Hindlimb muscle (tissue), 1 donor: Measurements from ENCODE around the gene OBSCN. TPM values are rescaled to one million over a fixed set of nuclear protein-coding genes. Genes with fewer than 3 reads are reported as not detected.

Source experiments
- DNase-seq: peaks from one replicate; pipeline ENCODE4 v3.0.0-alpha.2; 2013
- polyA plus RNA-seq: library from polyadenylated mRNA; unstranded; fragments of 120-200 nt; gene quantifications from one replicate; pipeline ENCODE4 v1.2.1, GENCODE V29; 2013; ENCODE audit not compliant: insufficient read length

Gene OBSCN
- polyA plus RNA-seq, 1 donor = 556 TPM

DNA sequence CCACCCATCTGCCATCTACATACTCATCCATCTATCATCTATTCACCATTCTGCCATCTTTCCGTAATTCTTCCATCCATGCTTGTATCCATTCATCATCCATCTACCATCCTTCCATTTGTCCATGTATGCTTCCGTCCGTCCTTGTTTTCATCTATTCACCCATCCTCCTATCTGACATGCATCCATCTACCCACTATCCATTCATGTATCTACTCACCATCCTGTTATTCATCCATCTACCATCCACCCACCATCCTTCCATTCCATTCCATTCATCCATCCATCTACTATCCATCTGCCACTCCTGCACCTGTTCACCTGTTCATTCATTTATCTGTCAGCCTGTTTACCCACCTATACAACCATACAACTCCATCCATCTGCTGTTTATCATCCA is 112.5 kb downstream of the OBSCN start:
- no peak for DNase-seq

DNA sequence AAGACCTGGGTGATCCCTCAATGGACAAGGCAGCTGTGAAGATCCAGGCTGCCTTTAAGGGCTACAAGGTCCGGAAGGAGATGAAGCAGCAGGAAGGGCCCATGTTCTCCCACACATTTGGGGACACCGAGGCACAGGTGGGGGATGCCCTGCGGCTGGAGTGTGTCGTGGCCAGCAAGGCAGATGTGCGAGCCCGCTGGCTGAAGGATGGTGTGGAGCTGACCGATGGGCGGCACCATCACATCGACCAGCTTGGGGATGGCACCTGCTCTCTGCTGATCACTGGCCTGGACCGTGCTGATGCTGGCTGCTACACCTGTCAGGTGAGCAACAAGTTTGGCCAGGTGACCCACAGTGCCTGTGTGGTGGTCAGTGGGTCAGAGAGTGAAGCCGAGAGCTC is 113.6 kb downstream of the OBSCN start:
- no peak for DNase-seq

DNA sequence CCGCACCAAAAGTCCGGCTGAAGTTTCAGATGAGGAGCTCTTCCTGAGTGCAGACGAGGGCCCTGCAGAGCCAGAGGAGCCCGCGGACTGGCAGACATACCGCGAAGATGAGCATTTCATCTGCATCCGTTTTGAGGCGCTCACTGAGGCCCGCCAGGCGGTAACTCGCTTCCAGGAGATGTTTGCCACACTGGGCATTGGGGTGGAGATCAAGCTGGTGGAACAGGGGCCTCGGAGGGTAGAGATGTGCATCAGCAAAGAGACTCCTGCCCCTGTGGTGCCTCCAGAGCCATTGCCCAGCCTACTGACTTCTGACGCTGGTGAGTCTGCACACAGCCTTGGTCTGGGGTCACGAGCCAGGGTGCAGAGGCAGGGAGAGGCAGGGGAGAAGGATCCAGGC is 114.1 kb downstream of the OBSCN start:
- no peak for DNase-seq

DNA sequence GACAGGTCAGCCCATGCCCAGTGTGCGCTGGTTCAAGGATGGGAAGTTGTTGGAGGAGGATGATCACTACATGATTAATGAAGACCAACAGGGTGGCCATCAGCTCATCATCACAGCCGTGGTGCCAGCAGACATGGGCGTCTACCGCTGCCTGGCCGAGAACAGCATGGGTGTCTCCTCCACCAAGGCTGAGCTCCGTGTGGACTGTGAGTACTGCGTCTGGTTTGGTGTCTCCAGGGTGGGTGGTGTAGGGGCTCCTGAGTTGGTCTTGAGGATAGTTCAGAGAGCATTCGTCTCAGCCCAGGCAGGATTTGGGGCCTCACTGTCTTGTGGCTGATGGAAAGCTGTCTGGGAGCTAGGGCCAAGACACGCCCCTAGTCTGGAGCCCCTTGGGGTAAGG is 115.6 kb downstream of the OBSCN start:
- DNase-seq = no peak

DNA sequence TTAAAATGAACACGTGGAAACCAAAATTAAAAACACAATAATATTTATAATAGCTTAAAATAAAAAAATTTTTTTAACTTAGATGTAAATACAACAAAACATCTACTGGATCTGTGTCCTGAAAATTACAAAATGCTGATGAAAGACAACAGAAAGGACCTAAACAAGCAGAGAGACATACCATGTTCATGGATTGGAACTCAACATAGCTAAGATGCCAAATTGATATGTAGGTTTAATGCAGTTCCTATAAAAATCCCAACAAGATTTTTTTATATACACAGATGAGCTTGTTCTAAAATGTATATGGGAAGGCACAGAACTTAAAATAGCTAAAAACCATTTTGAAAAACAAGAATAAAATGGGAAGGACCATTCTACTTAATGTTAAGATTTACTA is 117.4 kb downstream of the OBSCN start:
- no peak for DNase-seq

DNA sequence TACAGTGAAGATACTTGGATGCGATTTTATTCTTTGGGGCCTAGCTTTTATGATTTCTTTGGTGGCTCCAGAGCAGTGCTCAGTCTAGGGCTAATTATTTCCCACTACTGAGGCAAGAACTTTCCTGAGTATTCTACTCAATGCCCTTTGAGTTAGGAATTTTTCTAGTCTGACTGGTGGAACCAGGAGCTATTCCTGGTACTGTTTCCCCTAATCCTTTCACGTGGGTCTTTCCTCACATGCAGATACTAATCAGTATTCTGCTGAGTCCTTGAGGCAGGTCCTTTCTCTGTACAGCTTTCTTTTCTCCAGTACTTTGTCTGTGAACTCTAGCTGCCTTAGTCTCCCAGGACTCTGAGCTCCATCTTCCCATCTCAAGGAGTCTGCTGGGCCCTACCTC is 122.0 kb downstream of the OBSCN start:
- DNase-seq = no peak

DNA sequence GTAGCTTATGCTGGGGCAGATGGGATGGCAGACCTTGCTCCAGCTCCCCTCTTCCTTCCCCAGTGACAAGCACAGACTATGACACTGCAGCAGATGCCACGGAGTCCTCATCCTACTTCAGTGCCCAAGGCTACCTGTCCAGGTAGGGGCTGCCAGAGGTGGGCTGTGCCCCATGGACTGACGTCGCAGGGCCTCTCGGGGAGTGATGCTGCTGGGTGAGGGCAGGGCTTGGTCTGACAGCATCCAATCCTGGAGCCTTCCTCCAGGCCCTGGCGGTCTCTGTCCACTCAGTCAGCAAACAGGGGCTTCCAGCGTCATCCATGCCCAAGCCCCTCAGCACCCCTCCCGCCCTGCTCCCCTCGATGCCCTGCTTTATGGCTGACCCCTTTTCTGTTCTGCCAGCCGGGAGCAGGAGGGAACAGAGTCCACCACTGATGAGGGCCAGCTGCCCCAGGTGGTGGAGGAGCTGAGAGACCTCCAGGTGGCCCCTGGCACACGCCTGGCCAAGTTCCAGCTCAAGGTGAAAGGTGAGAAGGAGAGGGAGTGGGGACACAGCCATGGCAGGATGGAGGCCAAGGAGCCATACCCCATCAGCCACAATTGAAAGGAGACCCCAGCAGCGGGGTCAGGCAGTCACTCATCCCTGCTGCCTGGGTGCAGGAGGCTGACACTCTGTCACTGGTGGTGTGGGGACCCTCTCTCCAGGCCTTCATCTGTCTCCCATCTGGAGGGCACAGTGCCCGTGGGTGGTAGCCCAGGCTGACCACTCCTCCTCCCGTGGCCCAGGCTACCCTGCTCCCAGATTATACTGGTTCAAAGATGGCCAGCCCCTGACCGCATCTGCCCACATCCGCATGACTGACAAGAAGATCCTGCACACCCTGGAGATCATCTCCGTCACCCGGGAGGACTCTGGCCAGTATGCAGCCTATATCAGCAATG is 125.2 kb downstream of the OBSCN start:
- no peak for DNase-seq

DNA sequence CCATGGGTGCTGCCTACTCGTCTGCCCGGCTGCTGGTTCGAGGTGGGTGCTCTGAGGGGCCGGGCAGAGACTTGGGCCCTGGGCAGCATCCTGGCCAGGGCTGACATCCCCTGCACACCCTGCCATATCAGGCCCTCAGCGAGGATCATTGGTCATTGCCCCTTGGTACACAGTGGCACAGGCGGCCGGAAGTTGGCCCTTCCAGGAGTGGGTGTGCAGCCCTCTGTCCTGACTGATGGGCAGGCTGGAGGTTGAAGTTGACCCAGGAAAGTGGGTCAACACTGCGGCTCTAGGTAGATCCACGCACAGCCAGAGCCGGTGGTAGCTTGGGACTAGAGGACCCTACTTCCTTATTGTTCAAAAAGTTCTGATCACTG is 125.9 kb downstream of the OBSCN start:
- no peak for DNase-seq

DNA sequence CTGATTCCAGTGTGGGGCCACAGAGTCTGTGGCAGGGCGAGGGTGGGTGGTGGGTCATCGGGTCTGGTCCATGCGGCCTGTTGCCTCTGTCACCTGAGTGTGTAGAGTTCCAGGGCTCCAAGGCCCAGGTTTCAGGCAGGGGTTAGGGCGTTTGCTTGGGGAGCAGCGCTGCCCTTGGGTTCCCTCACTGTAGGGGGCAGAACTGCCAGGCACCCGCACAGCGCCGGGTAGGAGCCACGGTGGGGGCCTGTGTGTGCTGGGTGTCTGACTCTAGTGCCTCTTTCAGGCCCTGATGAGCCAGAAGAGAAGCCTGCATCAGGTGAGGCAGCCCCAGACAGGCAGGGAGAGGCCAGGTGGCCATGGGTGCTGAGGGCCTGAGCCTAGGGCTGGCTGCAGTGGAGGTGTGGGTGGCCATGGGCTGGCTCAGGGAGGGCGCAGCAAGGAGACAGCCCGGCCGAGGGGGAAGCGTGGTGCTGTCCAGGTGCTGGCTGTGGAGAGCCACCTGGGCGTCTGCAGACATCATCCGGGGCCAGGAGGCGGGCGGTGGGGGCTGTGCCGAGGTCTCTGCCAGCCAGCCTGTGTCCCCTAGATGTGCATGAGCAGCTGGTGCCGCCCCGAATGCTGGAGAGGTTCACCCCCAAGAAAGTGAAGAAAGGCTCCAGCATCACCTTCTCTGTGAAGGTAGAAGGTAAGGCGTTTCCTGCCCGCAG is 126.5 kb downstream of the OBSCN start:
- DNase-seq = no peak

DNA sequence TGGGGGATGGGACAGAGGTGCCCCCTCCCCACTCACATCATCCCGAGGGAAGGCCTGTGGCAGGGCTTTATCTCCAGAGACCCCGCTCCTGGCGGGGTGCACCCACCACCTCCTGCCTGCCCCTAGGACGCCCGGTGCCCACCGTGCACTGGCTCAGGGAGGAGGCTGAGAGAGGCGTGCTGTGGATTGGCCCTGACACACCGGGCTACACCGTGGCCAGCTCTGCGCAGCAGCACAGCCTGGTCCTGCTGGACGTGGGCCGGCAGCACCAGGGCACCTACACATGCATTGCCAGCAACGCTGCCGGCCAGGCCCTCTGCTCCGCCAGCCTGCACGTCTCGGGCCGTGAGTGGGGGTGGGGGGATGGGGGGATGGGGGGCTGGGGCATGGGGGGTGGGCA is 127.1 kb downstream of the OBSCN start:
- DNase-seq = no peak

DNA sequence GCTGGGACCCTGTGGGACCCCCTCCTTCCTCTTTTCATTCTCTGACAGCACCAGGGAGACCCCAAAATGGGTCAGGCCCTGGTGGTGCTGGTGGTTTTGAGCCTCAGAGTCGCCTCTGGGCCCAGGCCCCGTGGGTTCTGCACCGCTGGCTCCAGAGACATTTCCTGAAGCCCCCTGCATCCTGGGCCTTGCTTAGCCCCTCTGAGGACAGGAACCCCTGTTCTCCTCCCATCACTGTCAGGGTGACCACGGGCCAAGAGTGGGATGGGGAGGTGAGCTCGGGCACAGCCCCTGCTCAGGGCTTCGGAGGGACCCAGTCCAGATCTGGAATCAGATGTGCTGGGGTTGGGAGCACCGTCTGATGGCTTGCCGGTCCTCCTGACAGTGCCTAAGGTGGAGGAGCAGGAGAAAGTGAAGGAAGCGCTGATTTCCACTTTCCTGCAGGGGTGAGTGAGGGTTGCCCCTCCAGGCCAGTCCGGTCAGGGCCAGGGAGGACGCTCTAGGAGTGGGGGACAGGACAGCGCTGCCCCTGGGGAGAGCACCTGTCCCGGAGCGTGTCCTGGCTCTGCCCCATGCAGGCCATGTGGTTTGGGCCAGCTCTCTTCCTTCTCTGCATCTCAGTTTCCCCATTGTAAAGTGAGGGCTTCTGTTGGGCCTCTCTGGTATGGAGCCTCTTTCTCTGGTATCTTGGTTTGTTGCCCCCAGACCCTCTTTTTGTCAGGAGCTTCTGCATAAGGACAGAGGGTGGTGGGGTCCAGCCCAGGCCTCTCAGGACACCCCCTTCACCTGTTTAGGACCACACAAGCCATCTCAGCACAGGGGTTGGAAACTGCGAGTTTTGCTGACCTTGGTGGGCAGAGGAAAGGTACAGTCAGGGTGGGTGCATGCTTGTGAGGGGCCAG is 127.8 kb downstream of the OBSCN start:
- no peak for DNase-seq

DNA sequence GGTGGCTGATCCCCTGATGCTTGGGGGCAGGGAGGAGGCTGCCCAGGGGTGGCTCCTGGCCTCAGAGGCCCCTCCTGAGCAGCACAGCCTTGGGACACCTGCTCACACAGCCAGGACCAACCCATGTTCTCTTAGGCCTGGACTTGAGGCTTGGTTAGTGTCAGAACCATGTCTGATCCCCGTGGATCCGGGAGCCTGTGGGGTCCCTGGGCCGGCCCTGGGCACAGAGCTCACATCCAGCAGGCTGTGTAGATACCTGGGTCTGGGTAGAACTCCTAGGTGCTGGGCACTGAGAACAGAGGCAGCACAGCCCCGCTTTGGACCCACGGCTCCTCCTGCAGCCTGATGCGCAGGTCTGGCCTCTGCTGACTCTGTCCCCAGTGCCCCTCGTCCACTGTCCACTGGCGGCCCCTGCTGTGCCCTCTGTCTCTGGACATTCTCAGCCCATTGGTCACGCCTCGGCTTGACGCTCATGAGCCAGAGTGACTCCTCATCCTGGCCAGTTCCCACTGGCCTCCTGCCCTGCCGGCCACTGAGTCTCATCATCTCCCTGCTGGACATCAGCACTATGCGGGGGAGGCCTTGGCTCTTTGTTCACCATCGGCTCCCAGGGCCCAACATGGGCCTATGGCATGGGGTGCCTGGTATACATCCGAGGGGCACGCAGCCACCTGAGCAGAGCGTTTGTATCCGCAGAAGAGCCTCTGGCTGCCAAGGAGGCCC is 128.6 kb downstream of the OBSCN start:
- no peak for DNase-seq

DNA sequence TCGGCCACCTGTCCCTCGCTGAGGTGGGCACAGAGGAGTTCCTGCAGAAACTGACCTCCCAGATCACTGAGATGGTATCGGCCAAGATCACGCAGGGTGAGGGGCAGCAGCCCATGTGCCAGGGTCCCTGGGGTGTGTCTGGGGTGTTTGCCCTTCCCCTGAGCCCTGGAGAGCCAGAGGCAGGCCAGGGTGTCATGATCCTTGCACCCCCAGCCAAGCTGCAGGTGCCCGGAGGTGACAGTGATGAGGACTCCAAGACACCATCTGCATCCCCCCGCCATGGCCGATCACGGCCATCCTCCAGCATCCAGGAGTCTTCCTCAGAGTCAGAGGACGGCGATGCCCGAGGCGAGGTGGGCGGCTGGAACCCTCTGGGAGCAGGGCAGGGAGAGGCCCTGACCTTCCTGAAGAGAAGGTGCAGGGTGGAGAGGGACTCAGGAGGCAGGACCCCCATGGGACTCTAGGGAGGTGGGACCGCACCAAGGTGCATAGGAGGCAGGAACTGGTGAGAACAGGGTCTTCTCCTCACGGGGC is 129.3 kb downstream of the OBSCN start:
- no peak for DNase-seq

DNA sequence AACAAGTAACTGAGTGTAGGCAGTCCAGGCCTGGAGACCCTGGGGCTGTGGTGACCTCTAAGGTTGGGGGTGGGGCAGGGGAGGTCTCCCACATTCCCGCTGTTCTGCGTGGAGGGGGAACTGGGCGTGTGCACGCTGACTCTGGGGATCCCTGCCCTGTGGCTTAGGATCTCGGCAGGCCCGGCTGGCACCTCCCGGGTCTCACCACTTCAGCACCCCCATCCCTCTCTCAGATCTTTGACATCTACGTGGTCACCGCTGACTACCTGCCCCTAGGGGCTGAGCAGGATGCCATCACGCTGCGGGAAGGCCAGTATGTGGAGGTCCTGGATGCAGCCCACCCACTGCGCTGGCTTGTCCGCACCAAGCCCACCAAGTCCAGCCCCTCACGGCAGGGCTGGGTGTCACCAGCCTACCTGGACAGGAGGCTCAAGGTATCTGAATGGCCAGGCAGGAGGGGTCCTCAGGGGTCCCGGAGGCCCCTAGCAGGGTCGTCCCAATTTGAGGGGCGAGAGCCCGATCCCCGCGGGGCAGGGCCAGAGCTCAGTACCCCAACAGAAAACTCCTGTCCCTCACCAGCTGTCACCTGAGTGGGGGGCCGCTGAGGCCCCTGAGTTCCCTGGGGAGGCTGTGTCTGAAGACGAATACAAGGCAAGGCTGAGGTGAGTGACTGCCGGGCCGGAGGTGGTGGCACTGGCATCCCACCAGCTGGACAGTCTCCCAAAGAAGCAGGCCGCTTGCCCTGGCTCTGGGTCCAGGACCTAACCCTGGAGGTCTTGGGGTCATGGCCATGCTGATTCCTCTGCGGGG is 130.1 kb downstream of the OBSCN start:
- DNase-seq = no peak

DNA sequence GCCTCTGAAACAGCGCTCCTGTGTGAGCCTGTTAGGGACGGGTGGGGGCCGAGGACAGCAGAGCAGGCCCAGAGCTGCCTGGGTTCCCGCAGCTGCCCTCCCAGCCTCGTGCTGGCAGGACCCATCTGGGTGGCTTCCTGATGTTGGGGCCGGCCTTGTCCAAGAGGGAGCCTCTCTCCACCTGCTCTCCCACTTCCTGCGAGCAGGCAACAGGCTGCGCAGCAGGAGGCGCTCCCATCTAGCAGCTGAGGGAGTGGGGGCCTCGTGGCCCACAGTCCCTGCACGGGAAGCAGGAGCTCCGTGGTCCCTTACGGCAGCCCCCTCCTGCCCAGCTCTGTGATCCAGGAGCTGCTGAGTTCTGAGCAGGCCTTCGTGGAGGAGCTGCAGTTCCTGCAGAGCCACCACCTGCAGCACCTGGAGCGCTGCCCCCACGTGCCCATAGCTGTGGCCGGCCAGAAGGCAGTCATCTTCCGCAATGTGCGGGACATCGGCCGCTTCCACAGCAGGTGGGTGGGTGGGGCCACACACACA is 130.7 kb downstream of the OBSCN start:
- no peak for DNase-seq

DNA sequence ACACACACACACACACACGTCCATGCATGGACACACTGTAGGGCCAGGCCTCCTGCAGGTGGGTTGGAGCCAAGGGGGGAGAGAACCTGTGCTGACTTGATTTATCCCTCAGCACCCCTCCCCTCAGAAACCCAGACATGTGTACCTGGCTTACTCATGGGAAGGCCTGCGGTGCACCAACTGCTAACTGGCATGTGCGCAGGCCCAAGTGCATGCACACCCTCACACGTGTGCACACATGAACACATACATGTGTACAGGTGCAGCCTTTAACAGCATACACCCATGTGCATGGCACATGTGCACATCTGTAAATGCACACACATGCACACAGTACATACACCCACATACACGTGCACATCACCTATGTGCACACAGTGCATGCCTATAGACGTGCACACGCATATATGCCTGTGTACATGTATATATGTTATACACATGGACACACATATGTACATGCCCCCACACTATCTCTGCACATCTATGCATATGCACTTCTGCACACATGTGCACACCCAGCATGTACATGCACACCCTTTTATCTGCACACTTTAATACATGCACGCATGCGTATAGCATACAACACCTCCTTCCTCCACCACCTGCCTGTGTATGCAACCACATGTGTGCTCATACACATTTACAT is 131.3 kb downstream of the OBSCN start:
- no peak for DNase-seq

DNA sequence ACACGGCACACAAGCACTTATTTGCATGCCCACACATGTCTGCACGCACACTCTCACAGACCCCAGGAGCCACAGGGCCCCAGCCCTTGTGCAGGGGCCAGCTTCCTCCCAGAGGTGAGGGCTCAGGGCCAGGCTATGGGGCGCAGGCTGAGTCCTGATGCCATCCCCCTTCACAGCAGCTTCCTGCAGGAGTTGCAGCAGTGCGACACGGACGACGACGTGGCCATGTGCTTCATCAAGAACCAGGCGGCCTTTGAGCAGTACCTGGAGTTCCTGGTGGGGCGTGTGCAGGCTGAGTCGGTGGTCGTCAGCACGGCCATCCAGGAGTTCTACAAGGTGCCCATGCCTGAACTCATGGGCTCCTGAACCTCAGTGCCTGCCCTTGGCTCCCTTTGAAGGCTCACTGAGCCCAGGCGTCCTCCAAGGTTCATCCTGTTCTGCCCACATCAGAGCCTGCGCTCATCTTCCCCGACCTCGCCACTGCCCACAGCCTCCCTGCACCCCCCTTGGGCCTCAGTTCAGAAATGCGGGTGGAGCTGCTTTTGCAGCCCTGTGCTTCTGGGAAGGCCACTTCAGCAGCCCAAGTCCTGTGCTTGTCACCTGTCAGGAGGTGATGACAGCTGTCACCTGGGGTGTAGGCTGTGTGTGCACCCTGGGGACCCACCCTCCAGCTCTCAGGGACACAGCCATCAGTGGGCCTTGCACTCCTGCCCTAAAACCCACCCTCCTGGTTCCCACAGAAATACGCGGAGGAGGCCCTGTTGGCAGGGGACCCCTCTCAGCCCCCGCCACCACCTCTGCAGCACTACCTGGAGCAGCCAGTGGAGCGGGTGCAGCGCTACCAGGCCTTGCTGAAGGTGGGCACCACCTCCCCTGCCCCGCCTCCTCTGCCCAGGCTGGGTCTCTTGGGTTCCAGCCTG is 132.2 kb downstream of the OBSCN start:
- DNase-seq = no peak

DNA sequence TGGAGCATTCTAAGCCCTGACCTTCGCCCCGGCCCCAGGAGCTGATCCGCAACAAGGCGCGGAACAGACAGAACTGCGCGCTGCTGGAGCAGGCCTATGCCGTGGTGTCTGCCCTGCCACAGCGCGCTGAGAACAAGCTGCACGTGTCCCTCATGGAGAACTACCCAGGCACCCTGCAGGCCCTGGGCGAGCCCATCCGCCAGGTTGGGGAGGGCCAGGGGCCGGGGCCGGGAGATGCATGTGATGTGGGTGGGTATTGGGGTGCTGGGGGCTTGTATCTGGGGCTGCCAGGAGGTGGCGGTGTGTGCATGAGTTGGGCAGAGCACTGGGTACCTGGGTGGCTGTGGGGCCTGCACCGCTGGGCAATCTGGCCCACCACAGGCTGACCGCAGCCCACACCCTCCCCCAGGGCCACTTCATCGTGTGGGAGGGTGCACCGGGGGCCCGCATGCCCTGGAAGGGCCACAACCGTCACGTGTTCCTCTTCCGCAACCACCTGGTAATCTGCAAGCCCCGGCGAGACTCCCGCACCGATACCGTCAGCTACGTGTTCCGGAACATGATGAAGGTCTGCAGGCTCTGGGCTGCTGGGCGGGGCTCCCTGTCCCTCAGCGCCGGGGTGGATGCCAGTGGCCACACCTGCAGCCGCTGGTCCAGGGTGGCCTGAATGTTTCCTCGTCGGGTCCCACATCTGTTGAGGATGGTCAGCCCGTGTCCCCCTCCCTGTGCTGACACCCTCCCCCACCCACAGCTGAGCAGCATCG is 133.0 kb downstream of the OBSCN start:
- no peak for DNase-seq
